GM18502 (cell line): Measurements from ENCODE around the gene ZDHHC7.

Experiments
- ATAC-seq: cut with Tn5 transposase; IDR thresholded peaks from one replicate; pipeline ENCODE4 v1.9.1; 2021; ENCODE audit warnings: mild to moderate bottlenecking; ENCODE audit not compliant: unreplicated experiment, poor library complexity

Gene ZDHHC7

DNA sequence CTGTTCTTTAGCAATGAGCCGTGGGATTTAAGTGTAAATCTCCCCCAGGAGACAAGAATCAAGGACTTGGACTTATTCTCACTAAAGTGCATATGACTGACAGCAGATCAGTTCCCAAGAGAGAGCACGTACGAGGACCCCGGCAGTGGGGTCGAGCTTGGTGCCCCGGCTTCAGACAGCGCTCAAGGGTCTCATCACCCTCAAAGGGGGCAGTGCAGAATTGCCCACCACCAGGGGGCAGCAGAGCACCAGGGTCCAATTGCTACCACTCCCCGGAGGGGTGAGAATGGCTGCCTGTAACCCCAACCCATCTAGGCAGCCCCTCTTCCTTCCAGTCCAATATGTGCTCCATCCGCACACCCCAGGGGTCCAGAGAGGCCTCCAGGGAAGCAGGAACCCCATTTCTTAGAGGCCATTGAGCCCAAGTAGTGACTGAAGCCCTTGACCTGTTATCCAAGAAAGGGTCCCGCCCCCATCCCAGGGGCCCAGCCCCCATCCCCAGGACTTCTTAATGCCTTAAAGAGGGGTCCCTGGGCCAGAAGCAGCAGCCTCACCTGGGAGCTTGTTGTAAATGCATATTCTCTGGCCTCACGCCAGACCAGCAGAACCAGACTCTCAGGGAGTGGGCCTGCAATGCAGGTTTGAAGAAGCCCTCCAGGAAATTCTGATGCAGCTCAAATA lies 86.1 kb downstream of the ZDHHC7 start:
- no peak for ATAC-seq

DNA sequence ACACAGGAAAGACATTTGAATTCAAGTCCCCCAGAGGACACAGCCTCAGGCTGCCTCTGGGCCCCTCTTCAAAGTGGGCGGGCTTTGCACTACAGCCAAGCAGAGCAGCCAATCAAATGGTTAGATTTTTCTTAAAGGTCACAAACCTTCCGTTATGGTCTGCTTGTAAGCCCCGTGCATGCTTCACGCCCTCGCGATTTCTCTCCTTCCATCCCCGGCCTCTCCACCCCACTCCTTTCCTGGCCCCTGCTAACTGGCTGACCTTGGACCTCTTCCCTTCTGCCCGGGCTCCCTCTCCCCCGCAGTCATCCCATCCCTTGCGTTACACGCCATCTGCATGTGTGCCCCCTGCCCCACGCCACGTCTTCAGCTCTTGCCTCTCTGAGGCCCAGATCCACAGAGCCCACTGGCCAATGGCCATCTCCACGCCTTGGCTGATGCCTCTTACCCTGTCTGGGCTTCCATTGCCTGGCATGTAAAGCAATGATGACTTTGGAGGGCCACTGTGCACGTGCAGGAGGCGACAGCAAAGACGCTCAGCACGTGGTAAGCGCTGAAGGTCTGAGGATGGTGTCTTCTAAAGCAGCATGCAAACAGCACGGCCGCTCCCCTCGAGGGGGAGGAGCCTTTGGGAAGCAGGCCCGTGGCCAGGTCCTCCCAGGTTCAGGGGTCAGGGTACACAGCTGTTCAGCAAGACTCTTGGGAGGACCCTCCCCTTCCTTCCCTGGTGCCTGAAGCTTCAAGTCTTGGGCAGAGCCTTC lies 86.8 kb downstream of the ZDHHC7 start:
- ATAC-seq: no peak
